HFFc6 (cell line): Measurements from ENCODE around the gene SIL1. TPM values are rescaled to one million over a fixed set of nuclear protein-coding genes. Genes with fewer than 3 reads are reported as not detected.

Experiments used
- DNase-seq: peaks from one replicate; pipeline ENCODE4 v3.0.0-alpha.2; 2018
- H3K27ac Mint-ChIP-seq: 2 replicates; pipeline ENCODE4 v1.8.0; 2020; ENCODE audit warnings: mild to moderate bottlenecking, mixed read lengths
- H3K27me3 Mint-ChIP-seq: 2 replicates; pipeline ENCODE4 v1.8.0; 2021; ENCODE audit warnings: mild to moderate bottlenecking, moderate library complexity, mixed read lengths; ENCODE audit not compliant: insufficient read depth
- H3K36me3 Mint-ChIP-seq: 2 replicates; pipeline ENCODE4 v1.8.0; 2021; ENCODE audit warnings: low read depth, mixed read lengths
- H3K4me1 Mint-ChIP-seq: 2 replicates; pipeline ENCODE4 v1.8.0; 2020; ENCODE audit warnings: low read depth, mixed read lengths
- H3K4me3 Mint-ChIP-seq: 2 replicates; pipeline ENCODE4 v1.8.0; 2020; ENCODE audit warnings: mild to moderate bottlenecking, moderate library complexity, mixed read lengths
- H3K9me3 Mint-ChIP-seq: 2 replicates; pipeline ENCODE4 v1.8.0; 2020; ENCODE audit warnings: mild to moderate bottlenecking, mixed read lengths
- CTCF ChIP-seq: fragments of 200-600 bp; sonication (generic); IDR thresholded peaks from 2 replicates; pipeline ENCODE4 v1.5.0; 2021; ENCODE audit warnings: antibody characterized with exemption, mild to moderate bottlenecking
- total RNA-seq, 6 experiments: library from RNA; stranded (reverse); fragmentation: NEBNext Ultra II Directional; extraction: Animal tissue kit (Norgen Biotek cat#: 25700); gene quantifications; 2 replicates in 1 of 6; 3 replicates in 5 of 6; pipeline ENCODE4 v1.2.3, GENCODE V29; 2021

The SIL1 gene
- total RNA-seq, 6 experiments from 2014 or later: 64.7 to 84.7 (median 78.7) TPM

- Mint-ChIP-seq H3K4me1 (peaks cover 14% of the 10 kb centered on the region), H3K36me3 (0 out of 2 replicates have a peak, but pooled peaks cover 7% of the 10 kb centered on the region), H3K27ac (no peak overlapping the region), H3K27me3 (no peaks in the 10 kb centered on the region), H3K4me3 (no peak overlapping the region), H3K9me3 (no peaks in the 10 kb centered on the region)
- DNase-seq: no peak
- TF ChIP-seq CTCF: no peak
Measured at GRCh38 chr5:139092741-139093343, 105.3 kb downstream of the SIL1 start.

DNA sequence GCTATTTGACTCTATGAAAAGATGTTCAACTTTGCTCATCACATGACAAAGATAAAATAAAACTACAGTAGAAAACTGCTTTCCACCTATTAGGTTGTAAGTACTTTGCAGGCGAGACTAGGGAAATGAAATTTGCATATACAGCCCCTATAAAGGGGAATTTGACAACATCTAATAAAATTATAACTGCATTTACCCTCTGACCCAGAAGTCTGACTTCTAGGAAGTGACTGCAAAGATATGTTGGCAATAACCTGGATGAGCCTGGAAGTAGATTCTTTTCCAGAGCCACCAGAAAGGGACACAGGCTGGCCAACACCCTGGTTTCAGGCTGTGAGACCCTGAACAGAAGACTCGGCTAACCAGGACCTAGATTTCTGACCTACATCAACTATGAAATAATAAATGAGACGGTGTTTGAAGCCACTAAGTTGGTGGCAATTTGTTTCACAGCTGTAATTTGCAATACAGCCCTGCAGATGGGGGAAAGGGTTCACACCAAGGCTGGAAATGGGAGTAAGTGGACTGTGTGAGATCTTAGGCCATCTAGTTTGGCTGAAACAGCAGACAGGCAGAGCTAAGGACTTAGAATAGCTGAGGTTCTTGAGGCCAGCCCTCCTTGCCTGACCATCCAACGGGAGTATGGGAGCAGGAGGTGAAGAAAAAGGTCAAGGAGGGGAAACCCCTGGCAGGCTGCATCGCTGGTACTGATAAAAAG lies 106.6 kb downstream of the SIL1 start:
- H3K27me3 Mint-ChIP-seq: no peaks in the 10 kb centered on the region
- TF ChIP-seq CTCF: no peak
- H3K36me3 Mint-ChIP-seq: 0 out of 2 replicates have a peak, but pooled peaks cover 7% of the 10 kb centered on the region
- no peak overlapping the region for H3K4me3 Mint-ChIP-seq
- no peaks in the 10 kb centered on the region for H3K9me3 Mint-ChIP-seq
- DNase-seq: no peak
- H3K27ac Mint-ChIP-seq: no peak overlapping the region
- peaks cover 14% of the 10 kb centered on the region for H3K4me1 Mint-ChIP-seq

GRCh38 chr5:139090581-139090980 lies 107.6 kb downstream of the SIL1 start:
- no peaks in the 10 kb centered on the region for H3K9me3 Mint-ChIP-seq
- no peak overlapping the region for H3K27ac Mint-ChIP-seq
- no peak for DNase-seq
- 0 out of 2 replicates have a peak, but pooled peaks cover 2% of the 10 kb centered on the region for H3K27me3 Mint-ChIP-seq
- no peak for TF ChIP-seq CTCF
- peaks cover 9% of the 10 kb centered on the region; the same call in 1 of the 2 replicates for H3K36me3 Mint-ChIP-seq
- no peak overlapping the region for H3K4me3 Mint-ChIP-seq
- H3K4me1 Mint-ChIP-seq: peaks cover 14% of the 10 kb centered on the region

DNA sequence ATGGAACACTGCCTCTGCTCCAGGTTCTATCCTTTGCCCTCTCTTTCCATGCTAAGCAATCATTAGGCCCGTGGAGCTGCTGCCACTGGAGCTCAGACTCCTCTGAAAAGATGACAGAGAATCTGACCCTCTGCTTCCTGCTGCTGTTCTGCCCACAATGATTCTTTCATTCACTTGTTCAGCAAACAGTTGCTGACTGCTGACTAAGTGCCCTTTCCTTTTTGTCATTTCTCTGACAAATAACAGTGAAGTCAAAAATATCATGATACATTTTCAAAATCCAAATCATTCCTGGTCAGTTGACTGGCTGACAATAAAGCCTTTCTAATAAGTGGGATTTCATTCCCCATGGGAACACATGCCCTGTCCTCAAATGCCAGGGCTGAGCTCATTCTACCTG lies 110.1 kb downstream of the SIL1 start:
- DNase-seq: no peak
- peaks cover 14% of the 10 kb centered on the region for H3K4me1 Mint-ChIP-seq
- H3K9me3 Mint-ChIP-seq: no peaks in the 10 kb centered on the region
- no peak overlapping the region for H3K4me3 Mint-ChIP-seq
- peaks cover 11% of the 10 kb centered on the region; the same call in 1 of the 2 replicates for H3K36me3 Mint-ChIP-seq
- TF ChIP-seq CTCF: no peak
- no peak overlapping the region for H3K27ac Mint-ChIP-seq
- 0 out of 2 replicates have a peak, but pooled peaks cover 2% of the 10 kb centered on the region for H3K27me3 Mint-ChIP-seq

GRCh38 chr5:139082813-139083498 lies 115.2 kb downstream of the SIL1 start:
- 0 out of 2 replicates have a peak, but pooled peaks cover 2% of the 10 kb centered on the region for H3K27me3 Mint-ChIP-seq
- no peak overlapping the region for H3K27ac Mint-ChIP-seq
- DNase-seq: no peak
- peaks cover 2% of the 10 kb centered on the region; the same call in 1 of the 2 replicates for H3K4me1 Mint-ChIP-seq
- H3K36me3 Mint-ChIP-seq: peaks cover 11% of the 10 kb centered on the region; the same call in 1 of the 2 replicates
- no peak for TF ChIP-seq CTCF
- no peaks in the 10 kb centered on the region for H3K9me3 Mint-ChIP-seq
- H3K4me3 Mint-ChIP-seq: no peak overlapping the region
